GM19351 (cell line): ENCODE measurements around the gene KLB.

Experiments used
- ATAC-seq: cut with Tn5 transposase; IDR thresholded peaks from one replicate; pipeline ENCODE4 v1.9.1; 2021; ENCODE audit warnings: mild to moderate bottlenecking, moderate library complexity; ENCODE audit not compliant: unreplicated experiment

KLB gene

DNA sequence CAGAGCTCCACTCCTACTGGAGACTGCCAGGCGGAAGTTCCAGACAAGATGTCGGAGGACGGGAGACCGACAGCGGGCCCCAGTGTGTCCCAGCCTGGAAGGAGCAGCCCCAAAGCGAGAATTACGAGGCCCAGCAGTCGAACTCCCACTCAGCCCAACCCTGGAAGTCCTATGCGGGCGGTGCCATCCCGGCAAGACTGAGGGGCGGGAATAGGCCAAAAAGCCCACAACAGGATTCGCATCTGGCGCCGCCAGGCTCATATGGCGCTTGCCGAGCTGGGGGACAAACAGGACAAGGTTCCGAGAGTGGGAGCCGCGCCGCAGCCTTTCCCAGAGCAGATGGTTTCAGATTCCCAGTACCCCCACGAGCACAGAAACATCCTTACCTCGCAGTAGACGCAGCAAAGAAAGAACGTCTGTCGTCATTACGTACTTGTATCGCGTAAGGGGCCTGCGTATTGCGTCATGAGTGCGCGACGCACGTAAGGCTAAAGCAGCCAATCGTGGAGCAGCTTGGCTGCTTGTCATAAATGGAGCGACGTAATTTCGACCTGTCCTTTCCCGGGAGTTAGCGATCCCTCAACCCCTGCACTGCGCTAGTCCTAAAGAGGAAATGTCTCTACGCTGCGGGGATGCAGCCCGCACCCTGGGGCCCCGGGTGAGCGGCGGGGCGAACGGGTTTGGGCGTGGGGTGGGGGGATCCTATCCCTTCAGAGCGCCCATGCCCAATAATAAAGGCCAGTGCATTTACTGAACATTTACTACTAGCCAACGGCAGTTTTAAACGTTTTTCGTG lies 52.0 kb downstream of the KLB start, which contains the start of the genes LIAS and RPL9:
Gene LIAS (plus strand): TSS at position 552 of the 796 bp plus-strand sequence. CDS start 62 bp downstream, at position 614.
Gene RPL9 (minus strand): TSS at position 418 of the 796 bp plus-strand sequence. CDS start 483 bp downstream, outside the sequence.
- peak; percentile 84 for ATAC-seq

- no peak for ATAC-seq
Measured at GRCh38 chr4:39464886-39465501, 58.3 kb downstream of the KLB start.

GRCh38 chr4:39466747-39467146 lies 60.0 kb downstream of the KLB start:
- ATAC-seq = no peak

DNA sequence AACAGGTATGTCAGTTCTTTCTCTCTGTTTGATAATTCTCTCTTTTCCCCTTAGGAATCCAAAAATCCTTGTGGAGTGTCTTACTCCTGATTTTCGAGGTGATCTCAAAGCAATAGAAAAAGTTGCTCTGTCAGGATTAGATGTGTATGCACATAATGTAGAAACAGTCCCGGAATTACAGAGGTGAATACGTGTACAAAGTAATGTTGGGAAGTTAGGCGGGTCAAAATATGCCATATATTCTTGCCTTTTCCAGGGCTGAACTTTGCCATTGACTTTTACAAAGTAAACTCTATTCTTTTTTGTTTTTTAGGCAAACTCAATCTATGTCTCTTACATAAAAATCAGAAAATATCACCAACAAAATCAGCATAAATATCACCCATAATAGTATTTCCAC lies 60.7 kb downstream of the KLB start:
- no peak for ATAC-seq

GRCh38 chr4:39469429-39470077 lies 62.8 kb downstream of the KLB start:
- peak; percentile 92 for ATAC-seq

DNA sequence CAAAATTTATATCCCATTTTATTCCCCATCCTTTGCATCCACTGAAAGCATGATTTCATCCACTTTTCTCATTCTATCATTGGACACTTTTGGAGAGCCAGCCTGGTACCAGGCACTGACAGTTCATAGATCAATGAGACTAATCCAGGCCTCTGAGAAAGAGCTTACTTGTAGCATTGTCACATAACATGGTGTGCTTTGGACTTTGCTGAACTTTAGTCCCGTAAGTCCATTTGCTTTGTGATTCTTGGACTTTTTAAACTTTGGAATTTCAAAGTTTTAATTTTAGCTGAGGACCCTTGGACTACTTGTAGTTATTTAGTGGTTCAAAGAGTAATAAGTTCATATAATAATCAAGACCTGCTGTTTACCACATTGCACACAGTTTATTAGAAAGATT lies 63.7 kb downstream of the KLB start:
- no peak for ATAC-seq

DNA sequence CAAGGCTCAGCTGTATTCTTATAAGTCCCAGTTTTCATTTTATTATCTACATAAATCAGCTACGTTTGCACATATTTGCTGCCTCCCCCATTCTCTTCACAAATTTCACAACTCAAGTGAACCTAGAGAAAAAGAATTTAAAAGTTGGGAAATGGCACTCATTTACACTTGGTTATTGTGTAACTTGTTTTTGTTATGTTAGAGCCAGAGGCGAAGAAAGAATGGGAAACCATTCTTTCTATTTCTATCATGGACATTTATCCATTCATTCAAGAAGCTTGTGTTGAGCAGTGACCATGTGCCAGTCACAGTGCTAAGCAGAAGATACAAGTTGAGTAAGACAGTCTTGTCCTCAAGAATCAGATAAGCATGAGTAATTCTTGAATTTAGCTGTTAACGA lies 65.7 kb downstream of the KLB start:
- no peak for ATAC-seq

GRCh38 chr4:39476187-39476895 lies 69.6 kb downstream of the KLB start:
- ATAC-seq = no peak

DNA sequence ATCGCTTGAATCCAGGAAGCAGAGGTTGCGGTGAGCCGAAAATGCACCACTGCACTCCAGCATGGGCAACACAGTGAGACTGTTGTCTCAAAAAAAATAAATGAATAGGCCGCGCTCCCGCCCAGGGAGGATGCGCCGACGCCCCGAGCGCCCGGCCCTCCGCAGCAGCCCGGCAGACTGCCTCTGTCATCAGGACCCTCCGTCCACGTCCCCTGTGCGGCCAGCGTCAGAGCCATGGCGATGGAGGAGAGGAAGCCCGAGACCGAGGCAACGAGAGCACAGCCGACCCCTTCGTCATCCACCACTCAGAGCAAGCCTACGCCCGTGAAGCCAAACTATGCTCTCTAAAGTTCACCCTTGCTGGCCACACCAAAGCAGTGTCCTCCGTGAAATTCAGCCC lies 73.5 kb downstream of the KLB start:
- no peak for ATAC-seq

DNA sequence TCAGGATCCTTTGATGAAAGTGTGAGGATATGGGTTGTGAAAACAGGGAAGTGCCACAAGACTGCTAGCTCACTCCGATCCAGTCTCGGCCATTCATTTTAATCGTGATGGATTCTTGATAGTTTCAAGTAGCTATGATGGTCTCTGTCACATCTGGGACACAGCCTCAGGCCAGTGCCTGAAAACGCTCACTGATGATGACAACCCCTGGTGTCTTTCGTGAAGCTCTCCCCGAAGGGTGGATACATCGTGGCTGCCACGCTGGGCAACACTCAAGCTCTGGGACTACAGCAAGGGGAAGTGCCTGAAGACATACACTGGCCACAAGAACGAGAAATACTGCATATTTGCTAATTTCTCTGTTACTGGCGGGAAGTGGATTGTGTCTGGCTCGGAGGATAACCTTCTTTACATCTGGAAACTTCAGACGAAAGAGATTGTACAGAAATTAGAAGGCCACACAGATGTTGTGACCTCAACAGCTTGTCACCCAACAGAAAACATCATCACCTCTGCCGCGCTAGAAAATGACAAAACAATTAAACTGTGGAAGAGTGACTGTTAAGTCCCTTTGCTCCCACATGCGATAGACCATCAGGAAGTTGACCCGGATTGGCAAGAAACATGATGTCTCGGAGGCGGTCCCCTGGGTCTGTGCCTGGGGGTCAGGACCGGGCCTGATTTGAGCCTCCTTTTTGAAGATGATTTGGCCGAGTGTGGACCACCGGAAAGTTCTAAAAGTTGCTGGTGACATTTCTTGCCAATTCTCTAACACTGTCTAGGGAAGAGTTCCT lies 74.4 kb downstream of the KLB start:
- no peak for ATAC-seq

DNA sequence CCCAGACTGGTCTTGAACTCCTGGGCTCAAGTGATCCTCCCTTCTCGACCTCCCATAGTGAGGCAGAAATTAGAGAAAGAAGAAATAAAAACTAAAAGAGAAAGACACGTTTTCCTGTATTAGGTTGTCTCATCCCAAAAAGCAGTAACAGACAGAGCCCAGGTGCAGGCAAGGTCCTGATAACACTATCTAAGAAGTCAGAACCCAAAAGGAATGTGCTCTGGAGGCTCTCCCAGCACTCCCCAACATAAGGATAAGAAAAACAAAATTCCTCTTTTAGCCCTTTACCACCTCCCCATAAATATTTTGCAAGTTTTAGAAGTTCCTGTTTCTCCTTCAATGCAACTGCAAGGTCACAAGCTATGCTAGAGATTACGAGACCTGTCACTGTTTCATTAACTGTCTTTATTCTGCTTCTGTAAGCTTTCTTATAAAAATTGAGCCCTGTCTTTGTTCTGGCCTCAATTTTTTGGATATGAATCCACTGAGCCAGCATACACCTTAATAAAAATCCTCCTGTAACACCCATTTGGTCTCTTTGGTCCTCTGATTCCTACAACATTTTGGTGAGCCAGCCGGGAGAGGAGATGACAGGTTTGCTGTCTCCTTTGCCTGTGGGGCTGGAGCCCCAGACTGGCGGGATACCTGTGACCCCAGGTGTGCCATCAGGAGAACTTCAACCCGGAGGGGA lies 78.0 kb downstream of the KLB start:
- no peak for ATAC-seq

DNA sequence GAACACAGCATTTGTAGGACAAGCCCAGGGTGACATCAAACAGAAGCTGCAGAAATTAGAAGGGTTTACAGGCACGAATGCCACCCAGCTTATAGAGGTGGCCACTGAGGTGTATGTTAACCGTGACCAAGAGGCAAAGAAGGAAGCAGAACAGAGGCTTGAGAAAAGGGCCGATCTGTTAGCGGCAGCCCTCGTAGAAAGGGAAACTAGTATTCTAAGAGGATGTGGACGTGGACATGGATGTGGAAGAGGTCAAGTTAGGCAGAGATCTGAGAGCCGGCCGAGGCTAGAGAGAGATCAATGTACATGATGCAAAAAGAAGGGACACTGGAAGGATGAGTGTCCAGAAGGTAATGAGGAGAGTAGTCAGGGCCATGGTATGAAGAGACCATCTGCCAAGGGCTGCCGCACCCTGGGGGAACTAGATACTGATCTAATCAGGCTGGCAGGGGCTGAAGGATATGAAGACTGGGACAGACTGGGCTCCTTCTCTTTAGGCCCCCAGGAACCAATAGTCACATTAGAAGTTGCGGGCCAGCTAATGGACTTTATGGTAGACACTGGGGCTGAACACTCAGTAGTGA lies 79.6 kb downstream of the KLB start:
- no peak for ATAC-seq

DNA sequence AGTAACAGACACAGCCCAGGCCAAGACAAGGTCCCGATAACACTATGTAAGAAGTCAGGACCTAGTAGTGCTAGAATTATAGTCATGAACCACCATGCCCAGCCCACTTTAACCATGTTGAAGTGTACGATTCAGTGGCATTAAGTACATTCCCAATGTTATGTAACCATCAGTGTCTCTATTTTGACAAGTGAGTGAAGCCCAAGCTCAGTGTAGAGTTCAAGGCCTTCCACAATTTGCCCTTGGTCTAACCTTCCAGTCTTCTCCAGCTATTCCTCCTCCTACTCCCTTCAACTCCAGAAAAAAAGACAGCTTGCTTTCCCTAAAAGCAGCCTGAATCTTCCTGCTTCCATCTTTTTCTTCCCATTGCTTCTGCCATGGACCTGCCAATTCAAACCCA lies 83.6 kb downstream of the KLB start:
- no peak for ATAC-seq

DNA sequence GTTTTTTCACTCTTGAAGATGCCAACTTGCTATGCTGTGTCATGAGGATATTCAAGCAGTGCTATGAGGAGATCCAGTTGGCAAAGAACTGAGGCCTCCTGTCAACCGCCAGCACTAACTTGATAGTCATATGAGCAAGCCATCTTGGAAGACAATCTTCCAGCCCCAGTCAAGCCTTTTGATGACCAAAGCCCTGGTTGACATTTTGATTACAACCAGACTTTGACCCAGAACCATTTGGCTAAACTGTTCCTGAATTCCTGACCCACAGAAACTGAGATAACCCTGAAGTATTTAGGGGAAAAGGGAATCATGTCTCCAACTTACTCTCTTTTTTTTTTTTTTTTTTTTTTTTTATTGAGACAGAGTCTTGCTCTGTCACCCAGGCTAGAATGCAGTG lies 87.6 kb downstream of the KLB start:
- ATAC-seq = no peak

- no peak for ATAC-seq
Measured at GRCh38 chr4:39495446-39496213, 88.9 kb downstream of the KLB start.

DNA sequence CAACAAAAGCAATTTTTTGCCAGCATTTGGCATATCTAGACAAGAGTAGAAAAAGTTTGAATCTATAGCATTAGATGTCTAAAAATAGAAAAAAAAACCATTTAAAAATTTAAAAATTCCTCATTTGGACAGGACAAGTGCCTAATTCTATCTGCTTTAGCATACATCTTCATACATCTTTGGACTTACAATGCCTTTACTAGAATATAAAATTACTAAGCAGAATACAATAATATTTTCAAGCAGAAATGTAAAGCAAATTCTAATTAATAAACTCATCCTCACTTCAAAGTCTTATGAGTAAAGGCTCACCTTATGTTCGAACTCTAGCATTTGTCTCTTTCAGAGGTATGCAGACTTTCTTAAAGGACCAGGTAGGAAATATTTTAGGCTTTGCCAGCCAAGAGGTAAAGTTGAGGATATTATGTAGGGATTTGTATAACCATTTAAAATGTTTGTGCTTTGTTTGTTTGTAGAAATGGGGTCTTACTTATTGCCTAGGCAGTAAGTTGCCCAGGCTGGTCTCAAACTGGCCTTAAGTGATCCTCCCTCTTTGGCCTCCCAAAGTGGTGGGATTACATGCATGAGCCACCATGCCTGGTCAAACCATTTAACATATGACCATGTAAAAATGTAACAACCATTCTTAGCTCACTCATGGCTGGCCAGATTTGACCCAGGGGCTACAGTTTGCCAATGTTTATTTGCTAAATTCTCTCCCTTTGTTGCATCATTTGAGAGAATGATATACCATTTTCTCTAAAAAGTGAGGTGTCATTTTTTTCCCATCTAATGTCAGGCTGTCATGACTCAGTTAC lies 91.4 kb downstream of the KLB start:
- ATAC-seq = no peak

- no peak for ATAC-seq
Measured at GRCh38 chr4:39498727-39499020, 91.9 kb downstream of the KLB start.
